Esophagus squamous epithelium (tissue), 5 donors: ENCODE data around the gene SEPTIN7. TPM values are rescaled to one million over a fixed set of nuclear protein-coding genes. Genes with fewer than 3 reads are reported as not detected.

ENCODE experiments used
- DNase-seq: peaks from one replicate; lab custom pipeline; 2025; lab: John Stamatoyannopoulos, UW
- H3K27ac ChIP-seq, 4 donors: fragments of 200-600 bp; sonication (generic); one replicate each; pipeline ENCODE4 v1.5.1; 2016 to 2019; ENCODE audit warnings: mild to moderate bottlenecking in 1 of 4
- H3K27me3 ChIP-seq, 4 donors: fragments of 200-600 bp; sonication (generic); 1 replicate in 3 of 4; 2 replicates in 1 of 4; pipeline versions ENCODE4 v1.5.1 to v1.6.0; 2017 to 2021; ENCODE audit warnings: antibody characterized with exemption in 1 of 4
- H3K36me3 ChIP-seq, 3 donors: fragments of 200-600 bp; sonication (generic); one replicate each; pipeline ENCODE4 v1.5.1; 2016 to 2019
- H3K4me1 ChIP-seq, 3 donors: fragments of 200-600 bp; sonication (generic); one replicate each; pipeline ENCODE4 v1.5.1; 2017 to 2019
- H3K4me3 ChIP-seq, 4 donors: fragments of 200-600 bp; sonication (generic); 1 replicate in 3 of 4; 2 replicates in 1 of 4; pipeline ENCODE4 v1.5.1; 2016 to 2019; ENCODE audit warnings: mild to moderate bottlenecking in 2 of 4, moderate library complexity in 1 of 4
- H3K9me3 ChIP-seq, 3 donors: fragments of 200-600 bp; sonication (generic); one replicate each; pipeline ENCODE4 v1.5.1; 2016 to 2019
- POLR2A ChIP-seq, 4 donors: fragments of 450-650 bp; IDR thresholded peaks; one replicate each; pipeline ENCODE4 v1.6.1; 2017; ENCODE audit warnings: antibody characterized with exemption in 4 of 4, mild to moderate bottlenecking in 4 of 4, moderate library complexity in 3 of 4
- WGBS, 2 donors: methylation state at CpG; one replicate each; pipeline ENCODE4 v1.1.5; 2018; 5-methylcytosine and 5-hydroxymethylcytosine counted together
- intact Hi-C: fragments of 100-400 bp; cut with DNase I; formaldehyde crosslinking; loops from one replicate; pipeline ENCODE4 v1.15.0; 2022
- total RNA-seq, 4 donors: library from RNA; depleted of rRNA; stranded (reverse); fragments of >200 nt; gene quantifications; one replicate each; pipeline ENCODE4 v1.1.0, GENCODE V29; 2016
- TF ChIP-seq, protein P1 (sequence below), 6 experiments: fragments of 450-650 bp in 4 of 6; fragments of 200-600 bp in 2 of 6; sonication (generic) in 2 of 6; IDR thresholded peaks; one replicate each; pipeline ENCODE4 v1.5.1; 2016 to 2019; ENCODE audit warnings: antibody characterized with exemption in 6 of 6, mild to moderate bottlenecking in 4 of 6, moderate library complexity in 4 of 6
- donor health status: DM: yes; HTN: yes; CAD: no.

Gene SEPTIN7
- total RNA-seq, 4 donors from 2014 or later, result 102 to 174 (median 147) TPM

- DNase-seq, result no peak
- Histone ChIP-seq H3K9me3 (no peaks in the 10 kb centered on the region), H3K36me3 (no peaks in the 10 kb centered on the region), H3K4me1 (peaks cover 7 to 68% (median 21%) of the 10 kb centered on the region in 3 donors), H3K4me3 (peak overlapping the region in 3 of 4 donors; percentile 84 to 97 (median 93)), H3K27me3 (no peaks in the 10 kb centered on the region), H3K27ac (peak overlapping the region in 3 of 4 donors; percentile 98 to 100 (median 99))
- 10 to 16% methylated on average over 3 of the region's 3 CpGs for WGBS, 2 donors
- intact Hi-C loops, result loop anchor here (10.0 kb wide), 1 partner anchor 98 kb away; no protein-coding TSS in a partner anchor
- no peak for TF ChIP-seq POLR2A (IDR thresholded peaks at IDR 0.05)
- TF ChIP-seq, protein P1, sequence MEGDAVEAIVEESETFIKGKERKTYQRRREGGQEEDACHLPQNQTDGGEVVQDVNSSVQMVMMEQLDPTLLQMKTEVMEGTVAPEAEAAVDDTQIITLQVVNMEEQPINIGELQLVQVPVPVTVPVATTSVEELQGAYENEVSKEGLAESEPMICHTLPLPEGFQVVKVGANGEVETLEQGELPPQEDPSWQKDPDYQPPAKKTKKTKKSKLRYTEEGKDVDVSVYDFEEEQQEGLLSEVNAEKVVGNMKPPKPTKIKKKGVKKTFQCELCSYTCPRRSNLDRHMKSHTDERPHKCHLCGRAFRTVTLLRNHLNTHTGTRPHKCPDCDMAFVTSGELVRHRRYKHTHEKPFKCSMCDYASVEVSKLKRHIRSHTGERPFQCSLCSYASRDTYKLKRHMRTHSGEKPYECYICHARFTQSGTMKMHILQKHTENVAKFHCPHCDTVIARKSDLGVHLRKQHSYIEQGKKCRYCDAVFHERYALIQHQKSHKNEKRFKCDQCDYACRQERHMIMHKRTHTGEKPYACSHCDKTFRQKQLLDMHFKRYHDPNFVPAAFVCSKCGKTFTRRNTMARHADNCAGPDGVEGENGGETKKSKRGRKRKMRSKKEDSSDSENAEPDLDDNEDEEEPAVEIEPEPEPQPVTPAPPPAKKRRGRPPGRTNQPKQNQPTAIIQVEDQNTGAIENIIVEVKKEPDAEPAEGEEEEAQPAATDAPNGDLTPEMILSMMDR (IDR thresholded peaks at IDR 0.05), result no peak
Observed at GRCh38 chr7:35802649-35803048, 1.8 kb downstream of the SEPTIN7 start.

DNA sequence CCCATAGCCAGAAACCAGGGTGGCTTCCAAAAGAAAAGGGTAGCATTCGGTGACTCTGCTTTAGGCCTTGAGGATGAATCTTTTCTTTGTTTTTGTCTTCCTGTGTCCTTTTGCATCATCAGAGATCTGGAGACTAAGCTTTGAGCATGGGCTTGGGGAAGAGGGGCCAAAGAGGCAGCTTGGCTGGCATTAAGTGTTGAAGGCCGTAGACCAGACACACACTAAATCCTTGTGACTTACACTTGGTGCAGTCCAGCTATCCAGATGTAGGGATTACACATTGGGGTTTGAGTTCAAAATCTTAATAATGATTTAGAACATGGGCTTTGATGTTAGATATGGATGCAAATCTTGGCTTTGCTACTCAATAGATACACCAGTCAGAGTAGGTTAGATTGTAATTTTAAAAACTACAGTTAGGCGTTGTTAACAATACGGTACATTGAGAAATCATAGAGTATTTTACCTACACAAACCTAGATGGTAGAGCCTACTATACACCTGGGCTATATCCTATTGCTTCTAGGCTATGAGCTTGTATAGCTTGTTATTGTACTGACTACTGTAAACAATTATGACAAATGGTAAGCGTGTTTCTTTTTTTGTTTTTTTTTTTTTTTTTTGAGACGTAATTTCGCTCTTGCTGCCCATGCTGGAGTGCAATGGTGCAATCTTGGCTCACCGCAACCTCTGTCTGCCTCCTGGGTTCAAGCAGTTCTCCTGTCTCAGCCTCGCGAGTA lies 3.5 kb downstream of the SEPTIN7 start:
- H3K27ac ChIP-seq, result no peak overlapping the region
- H3K4me3 ChIP-seq, result no peak overlapping the region
- no peak for TF ChIP-seq POLR2A (IDR thresholded peaks at IDR 0.05)
- TF ChIP-seq, protein P1 (IDR thresholded peaks at IDR 0.05), result no peak
- H3K27me3 ChIP-seq, result no peaks in the 10 kb centered on the region
- H3K9me3 ChIP-seq, result no peaks in the 10 kb centered on the region
- 85 to 93% methylated on average over 10 of the region's 10 CpGs for WGBS, 2 donors
- DNase-seq, result no peak
- intact Hi-C loops, result loop anchor here (10.0 kb wide), 1 partner anchor 100 kb away; no protein-coding TSS in a partner anchor
- no peaks in the 10 kb centered on the region for H3K36me3 ChIP-seq
- H3K4me1 ChIP-seq, result peaks cover 7 to 73% (median 22%) of the 10 kb centered on the region in 3 donors

DNA sequence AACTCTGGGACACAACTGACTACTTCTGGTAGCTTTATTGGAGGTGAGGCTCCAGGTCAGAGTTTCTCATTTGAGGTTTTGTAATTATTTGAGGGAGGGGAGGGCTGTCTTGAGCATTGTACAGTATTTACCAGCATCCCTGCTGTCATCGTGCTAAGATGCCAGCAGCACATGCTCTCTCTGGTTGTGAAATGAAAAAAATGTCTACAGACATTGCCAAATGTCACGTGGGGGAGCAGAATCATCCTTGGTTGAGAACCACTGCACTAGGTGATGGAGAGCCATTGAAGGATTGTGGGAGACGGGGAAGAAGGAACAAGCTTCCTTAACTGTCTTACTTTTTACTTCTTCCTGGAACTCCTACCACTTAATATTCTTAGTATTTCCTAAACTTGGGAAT lies 5.0 kb downstream of the SEPTIN7 start:
- no peak for TF ChIP-seq POLR2A (IDR thresholded peaks at IDR 0.05)
- TF ChIP-seq, protein P1 (IDR thresholded peaks at IDR 0.05), result no peak
- no peak overlapping the region for H3K27ac ChIP-seq
- no peak overlapping the region for H3K4me3 ChIP-seq
- WGBS, 2 donors, result 39 to 43% methylated on average over 3 of the region's 3 CpGs
- H3K9me3 ChIP-seq, result no peaks in the 10 kb centered on the region
- intact Hi-C loops, result loop anchor here (10.0 kb wide), 1 partner anchor 101 kb away; no protein-coding TSS in a partner anchor
- no peaks in the 10 kb centered on the region for H3K36me3 ChIP-seq
- H3K4me1 ChIP-seq, result peaks cover 7 to 65% (median 24%) of the 10 kb centered on the region in 3 donors
- DNase-seq, result no peak
- no peaks in the 10 kb centered on the region for H3K27me3 ChIP-seq

DNA sequence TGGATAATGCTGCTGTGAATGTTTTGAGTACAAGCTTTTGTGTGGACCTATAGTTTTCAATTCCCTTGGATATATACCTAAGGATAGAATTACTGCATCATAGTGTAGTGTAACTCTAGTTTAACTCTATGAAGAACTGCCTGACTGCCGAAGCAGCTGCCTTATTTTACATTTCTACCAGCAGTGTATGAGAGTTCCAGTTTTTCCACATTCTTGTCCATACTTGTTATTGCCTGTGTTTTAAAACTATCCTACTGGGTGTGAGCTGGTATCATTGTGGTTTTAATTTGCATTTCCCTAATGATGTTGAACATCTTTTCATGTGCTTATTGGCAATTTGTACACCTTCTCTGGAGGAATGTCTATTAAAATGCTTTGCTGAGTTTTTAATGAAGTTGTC lies 15.7 kb downstream of the SEPTIN7 start:
- DNase-seq, result no peak
- Histone ChIP-seq H3K27ac (peak overlapping the region in 3 of 4 donors; percentile 19 to 61 (median 61)), H3K36me3 (no peaks in the 10 kb centered on the region), H3K27me3 (no peaks in the 10 kb centered on the region), H3K4me3 (no peak overlapping the region), H3K9me3 (no peaks in the 10 kb centered on the region), H3K4me1 (peaks cover 0 to 54% (median 0%) of the 10 kb centered on the region in 3 donors)
- no peak for TF ChIP-seq POLR2A (IDR thresholded peaks at IDR 0.05)
- TF ChIP-seq, protein P1 (IDR thresholded peaks at IDR 0.05), result no peak
- 33 to 50% methylated on average over 1 of the region's 1 CpG for WGBS, 2 donors
- intact Hi-C loops, result no loop called here

- Histone ChIP-seq H3K27me3 (no peaks in the 10 kb centered on the region), H3K4me3 (no peak overlapping the region), H3K4me1 (peaks cover 0 to 47% (median 0%) of the 10 kb centered on the region in 3 donors), H3K27ac (peak overlapping the region in 2 of 4 donors; percentile 19 to 43), H3K9me3 (no peaks in the 10 kb centered on the region), H3K36me3 (peaks cover 0 to 4% (median 0%) of the 10 kb centered on the region in 3 donors)
- intact Hi-C loops, result no loop called here
- DNase-seq, result no peak
- 64 to 84% methylated on average over 2 of the region's 2 CpGs for WGBS, 2 donors
- TF ChIP-seq POLR2A (IDR thresholded peaks at IDR 0.05), result no peak
- TF ChIP-seq, protein P1 (IDR thresholded peaks at IDR 0.05), result no peak
Observed at GRCh38 chr7:35817181-35817580, 16.3 kb downstream of the SEPTIN7 start.
